ENCODE measurements around the gene TRUB1.

GRCh38 chr10:114899982-114900381 is 38.0 kb upstream of the TRUB1 start:
- TF ChIP-seq POLR2AphosphoS5 (IDR thresholded peaks at IDR 0.05) (no peak), CTCF (IDR thresholded peaks at IDR 0.05) (no peak), POLR2A (IDR thresholded peaks at IDR 0.05) (no peak)
